Neuronal stem cell (in vitro differentiated cells): Measurements from ENCODE around the gene TBC1D12.

Experiments
- DNase-seq: peaks from one replicate; pipeline ENCODE4 v3.0.0-alpha.2; 2013; ENCODE audit warnings: low spot score
- H2AFZ ChIP-seq: one replicate; pipeline ENCODE4 v1.6.1; 2013; ENCODE audit warnings: mild to moderate bottlenecking, low read length, inconsistent platforms
- H2AK5ac ChIP-seq: 2 replicates; pipeline ENCODE4 v1.6.1; 2013; ENCODE audit warnings: low read depth, mild to moderate bottlenecking, inconsistent platforms, low read length, moderate library complexity, mixed read lengths
- H2BK120ac ChIP-seq: 2 replicates; pipeline ENCODE4 v1.6.1; 2013; ENCODE audit warnings: low read depth, mild to moderate bottlenecking, inconsistent platforms, low read length, moderate library complexity, mixed read lengths
- H2BK12ac ChIP-seq: one replicate; pipeline ENCODE4 v1.6.1; 2013; ENCODE audit warnings: low read length, inconsistent platforms
- H2BK15ac ChIP-seq: 2 replicates; pipeline ENCODE4 v1.6.1; 2013; ENCODE audit warnings: mild to moderate bottlenecking, low read length, inconsistent platforms, mixed read lengths
- H2BK5ac ChIP-seq: one replicate; pipeline ENCODE4 v1.6.1; 2013; ENCODE audit warnings: inconsistent platforms, mild to moderate bottlenecking, low read length, moderate library complexity
- H3K14ac ChIP-seq: one replicate; pipeline ENCODE4 v1.6.1; 2013; ENCODE audit warnings: low read length, inconsistent platforms
- H3K18ac ChIP-seq: 2 replicates; pipeline ENCODE4 v1.6.1; 2013; ENCODE audit warnings: low read length, inconsistent platforms
- H3K23ac ChIP-seq: 2 replicates; pipeline ENCODE4 v1.6.1; 2013; ENCODE audit warnings: low read depth, mild to moderate bottlenecking, mixed read lengths, low read length, inconsistent platforms; ENCODE audit not compliant: poor library complexity
- H3K27ac ChIP-seq: replicated peaks from 3 replicates; pipeline ENCODE4 v1.5.1; 2013; ENCODE audit warnings: low read length, inconsistent platforms
- H3K27me3 ChIP-seq, 3 experiments: 2 replicates each; pipeline ENCODE4 v1.6.1; 2013; ENCODE audit warnings: low read length in 3 of 3, mild to moderate bottlenecking in 2 of 3, inconsistent platforms in 1 of 3, low read depth in 1 of 3, mixed read lengths in 1 of 3, moderate library complexity in 1 of 3; ENCODE audit not compliant: control insufficient read depth in 3 of 3, insufficient read depth in 3 of 3
- H3K36me3 ChIP-seq, 2 donors: replicated peaks in 1 of 2; 2 replicates each; pipeline ENCODE4 v1.6.1; 2013; ENCODE audit warnings: low read length in 2 of 2; ENCODE audit not compliant: control insufficient read depth in 2 of 2, insufficient read depth in 2 of 2
- H3K4ac ChIP-seq: 2 replicates; pipeline ENCODE4 v1.6.1; 2013; ENCODE audit warnings: inconsistent platforms, mild to moderate bottlenecking, low read length, moderate library complexity
- H3K4me1 ChIP-seq, 2 donors: 1 replicate in 1 of 2; 2 replicates in 1 of 2; pipeline ENCODE4 v1.6.1; 2013; ENCODE audit warnings: low read length in 2 of 2, low read depth in 1 of 2; ENCODE audit not compliant: control insufficient read depth in 2 of 2, insufficient read depth in 1 of 2
- H3K4me2 ChIP-seq: one replicate; pipeline ENCODE4 v1.6.1; 2013; ENCODE audit warnings: mild to moderate bottlenecking, low read length, inconsistent platforms; ENCODE audit not compliant: insufficient read depth, poor library complexity, severe bottlenecking
- H3K4me3 ChIP-seq, 2 donors: 2 replicates each; pipeline ENCODE4 v1.5.1; 2013; ENCODE audit warnings: low read length in 2 of 2, mild to moderate bottlenecking in 2 of 2, inconsistent platforms in 1 of 2, moderate library complexity in 1 of 2
- H3K79me1 ChIP-seq: one replicate; pipeline ENCODE4 v1.6.1; 2013; ENCODE audit warnings: low read depth, mild to moderate bottlenecking, inconsistent platforms, low read length, moderate library complexity
- H3K9ac ChIP-seq: one replicate; pipeline ENCODE4 v1.6.1; 2013; ENCODE audit warnings: mild to moderate bottlenecking, low read depth, low read length, inconsistent platforms; ENCODE audit not compliant: poor library complexity
- H3K9me3 ChIP-seq, 2 donors: replicated peaks in 1 of 2; 2 replicates each; pipeline versions ENCODE3 to v1.6.1; 2013; ENCODE audit warnings: low read length in 2 of 2, mild to moderate bottlenecking in 2 of 2, inconsistent platforms in 1 of 2, low read depth in 1 of 2, mixed read lengths in 1 of 2, moderate library complexity in 1 of 2; ENCODE audit not compliant: control insufficient read depth in 2 of 2, insufficient read depth in 1 of 2
- H4K8ac ChIP-seq: one replicate; pipeline ENCODE4 v1.6.1; 2013; ENCODE audit warnings: low read depth, mild to moderate bottlenecking, inconsistent platforms, low read length, moderate library complexity
- H4K91ac ChIP-seq: one replicate; pipeline ENCODE4 v1.6.1; 2013; ENCODE audit warnings: low read length, low read depth, mild to moderate bottlenecking, inconsistent platforms; ENCODE audit not compliant: poor library complexity
- WGBS, 2 donors: extraction: QIAGEN DNeasy Blood & Tissue Kit; methylation state at CpG; one replicate each; pipeline ENCODE4 v1.1.7; 2013; ENCODE audit warnings: missing lambda C conversion rate in 2 of 2, mixed read lengths in 1 of 2; ENCODE audit not compliant: insufficient read length in 2 of 2, insufficient replicate concordance in 1 of 2; ENCODE audit errors: extremely low coverage in 2 of 2; 5-methylcytosine and 5-hydroxymethylcytosine counted together

TBC1D12 gene

DNA sequence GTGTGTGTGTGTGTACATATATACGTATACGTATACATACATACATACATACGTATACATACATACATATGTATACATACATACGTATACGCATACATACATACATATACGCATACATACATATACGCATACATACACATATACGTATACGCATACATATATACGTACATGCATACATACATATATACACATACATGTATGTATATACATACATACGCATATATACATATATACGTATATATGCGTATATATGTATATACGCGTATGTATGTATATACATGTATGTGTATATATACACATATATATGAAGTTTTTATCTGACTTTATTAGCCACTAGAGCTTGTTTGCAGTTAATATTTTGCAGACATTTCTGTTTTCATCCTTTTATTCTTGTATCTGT, 63.3 kb downstream of the TBC1D12 start:
- H3K27me3 ChIP-seq: no peaks in the 10 kb centered on the region
- H2BK15ac ChIP-seq: no peak overlapping the region
- H2AFZ ChIP-seq: no peak overlapping the region
- H3K18ac ChIP-seq: no peak overlapping the region
- no peaks in the 10 kb centered on the region for H3K36me3 ChIP-seq
- no peaks in the 10 kb centered on the region for H3K4me1 ChIP-seq
- H2BK120ac ChIP-seq: no peak overlapping the region
- H2AK5ac ChIP-seq: no peak overlapping the region
- H3K9me3 ChIP-seq: peaks cover 0 to 3% of the 10 kb centered on the region in 2 donors
- no peak overlapping the region for H3K23ac ChIP-seq
- H2BK12ac ChIP-seq: no peak overlapping the region
- H2BK5ac ChIP-seq: no peak overlapping the region
- no peak overlapping the region for H3K4me3 ChIP-seq
- no peaks in the 10 kb centered on the region for H3K79me1 ChIP-seq
- no peak overlapping the region for H4K8ac ChIP-seq
- H4K91ac ChIP-seq: no peak overlapping the region
- no peak overlapping the region for H3K4me2 ChIP-seq
- no peak for DNase-seq
- no peak overlapping the region for H3K27ac ChIP-seq
- H3K4ac ChIP-seq: no peak overlapping the region
- WGBS, 2 donors: no CpG with 5 or more reads among the region's 15 CpGs
- no peak overlapping the region for H3K14ac ChIP-seq
- H3K9ac ChIP-seq: no peak overlapping the region

DNA sequence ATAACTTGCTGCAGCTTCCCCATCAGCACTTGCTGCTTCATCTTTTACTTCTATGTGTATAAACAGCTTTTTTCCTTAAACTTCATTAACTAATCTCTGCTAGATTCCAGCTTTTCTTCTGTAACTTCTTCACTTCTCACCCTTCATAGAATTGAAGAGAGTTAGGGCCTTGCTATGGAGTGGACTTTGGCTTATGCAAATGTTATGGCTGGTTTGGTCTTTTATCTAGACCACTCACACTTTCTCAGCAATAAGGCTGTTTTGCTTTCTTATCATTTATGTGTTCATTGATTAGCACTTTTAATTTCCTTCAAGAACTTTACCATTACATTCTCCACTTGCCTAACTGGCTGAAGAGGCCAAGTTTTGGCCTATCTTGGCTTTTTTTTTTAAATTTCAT, 79.1 kb downstream of the TBC1D12 start:
- Histone ChIP-seq H3K36me3 (no peaks in the 10 kb centered on the region), H2BK5ac (no peak overlapping the region), H2BK12ac (no peak overlapping the region), H3K9me3 (peaks cover 0 to 7% of the 10 kb centered on the region in 2 donors), H3K18ac (no peak overlapping the region), H3K4ac (no peak overlapping the region), H3K27ac (no peak overlapping the region), H4K91ac (no peak overlapping the region), H3K27me3 (no peaks in the 10 kb centered on the region), H2AK5ac (no peak overlapping the region), H3K23ac (no peak overlapping the region), H3K9ac (no peak overlapping the region), H3K79me1 (no peaks in the 10 kb centered on the region), H3K4me2 (no peak overlapping the region), H3K14ac (no peak overlapping the region), H2BK15ac (no peak overlapping the region), H3K4me3 (no peak overlapping the region), H2AFZ (no peak overlapping the region), H3K4me1 (no peaks in the 10 kb centered on the region), H2BK120ac (no peak overlapping the region), H4K8ac (no peak overlapping the region)
- no peak for DNase-seq

DNA sequence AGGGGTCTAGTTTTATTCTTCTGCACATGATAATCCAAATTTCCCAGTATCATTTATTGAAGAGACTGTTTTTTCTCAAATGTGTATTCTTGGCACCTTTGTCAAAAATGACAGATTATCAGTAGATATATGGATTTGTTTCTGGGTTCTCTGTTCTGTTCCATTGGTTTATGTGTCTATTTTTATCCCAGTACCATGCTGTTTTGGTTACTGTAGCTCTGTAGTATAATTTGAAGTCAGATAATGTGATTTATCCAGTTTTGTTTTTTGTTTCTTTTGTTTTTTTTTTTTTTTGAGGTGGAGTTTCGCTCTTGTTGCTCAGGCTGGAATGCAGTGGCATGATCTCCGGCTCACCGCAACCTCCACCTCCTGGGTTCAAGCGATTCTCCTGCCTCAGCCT, 81.6 kb downstream of the TBC1D12 start:
- Histone ChIP-seq H3K4me1 (no peaks in the 10 kb centered on the region), H2BK120ac (no peak overlapping the region), H3K4me3 (no peak overlapping the region), H3K27ac (no peak overlapping the region), H3K9ac (no peak overlapping the region), H4K8ac (no peak overlapping the region), H3K4ac (no peak overlapping the region), H4K91ac (no peak overlapping the region), H2BK12ac (no peak overlapping the region), H3K27me3 (no peaks in the 10 kb centered on the region), H2BK5ac (no peak overlapping the region), H3K79me1 (no peaks in the 10 kb centered on the region), H3K14ac (no peak overlapping the region), H3K23ac (no peak overlapping the region), H2AFZ (no peak overlapping the region), H3K9me3 (peaks cover 0 to 7% of the 10 kb centered on the region in 2 donors), H3K36me3 (no peaks in the 10 kb centered on the region), H3K4me2 (no peak overlapping the region), H2BK15ac (no peak overlapping the region), H3K18ac (no peak overlapping the region), H2AK5ac (no peak overlapping the region)
- no peak for DNase-seq
- no CpG with 5 or more reads among the region's 4 CpGs for WGBS, 2 donors

DNA sequence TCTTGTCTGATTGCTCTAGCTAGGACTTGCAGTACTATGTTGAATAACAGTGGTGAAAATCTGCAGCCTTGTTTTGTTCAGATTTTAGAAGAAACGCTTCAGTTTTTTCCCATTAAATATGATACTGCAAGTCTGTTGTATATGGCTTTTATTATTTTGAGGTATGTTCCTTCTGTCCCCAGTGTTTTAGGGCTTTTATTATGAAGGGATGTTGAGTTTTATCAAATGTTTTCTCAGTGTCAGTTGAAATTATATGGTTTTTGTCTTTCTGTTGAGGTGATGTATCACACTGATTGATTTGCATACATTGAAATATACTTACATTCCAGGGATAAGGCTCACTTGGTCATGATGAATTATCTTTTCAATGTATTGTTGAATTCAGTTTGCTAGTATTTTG, 82.8 kb downstream of the TBC1D12 start:
- H4K91ac ChIP-seq: no peak overlapping the region
- H2BK120ac ChIP-seq: no peak overlapping the region
- H2AK5ac ChIP-seq: no peak overlapping the region
- H3K14ac ChIP-seq: no peak overlapping the region
- H3K36me3 ChIP-seq: no peaks in the 10 kb centered on the region
- H3K27me3 ChIP-seq: no peaks in the 10 kb centered on the region
- no peak overlapping the region for H3K4me3 ChIP-seq
- no peak overlapping the region for H2BK15ac ChIP-seq
- no peak overlapping the region for H3K4ac ChIP-seq
- no peaks in the 10 kb centered on the region for H3K79me1 ChIP-seq
- no peak for DNase-seq
- H3K23ac ChIP-seq: no peak overlapping the region
- no peak overlapping the region for H3K4me2 ChIP-seq
- WGBS, 2 donors: no CpG with 5 or more reads among the region's 1 CpG
- peaks cover 0 to 7% of the 10 kb centered on the region in 2 donors for H3K9me3 ChIP-seq
- H3K18ac ChIP-seq: no peak overlapping the region
- no peak overlapping the region for H3K9ac ChIP-seq
- H2AFZ ChIP-seq: no peak overlapping the region
- no peak overlapping the region for H2BK5ac ChIP-seq
- no peaks in the 10 kb centered on the region for H3K4me1 ChIP-seq
- H2BK12ac ChIP-seq: no peak overlapping the region
- no peak overlapping the region for H3K27ac ChIP-seq
- no peak overlapping the region for H4K8ac ChIP-seq
